GM18907 (cell line): ENCODE results near the gene HINT1.
A peak's percentile ranks its signal among the peaks of the same experiment; 100 is the strongest.
"Not testable (repeated sequence)": the region's sequence is repeated elsewhere in the genome, so short reads cannot be mapped to it uniquely, and the experiment has no call there.

Experiments used
- ATAC-seq: cut with Tn5 transposase; IDR thresholded peaks from one replicate; pipeline ENCODE4 v1.9.1; 2021; ENCODE audit warnings: mild to moderate bottlenecking, moderate library complexity; ENCODE audit not compliant: unreplicated experiment

Gene HINT1

DNA sequence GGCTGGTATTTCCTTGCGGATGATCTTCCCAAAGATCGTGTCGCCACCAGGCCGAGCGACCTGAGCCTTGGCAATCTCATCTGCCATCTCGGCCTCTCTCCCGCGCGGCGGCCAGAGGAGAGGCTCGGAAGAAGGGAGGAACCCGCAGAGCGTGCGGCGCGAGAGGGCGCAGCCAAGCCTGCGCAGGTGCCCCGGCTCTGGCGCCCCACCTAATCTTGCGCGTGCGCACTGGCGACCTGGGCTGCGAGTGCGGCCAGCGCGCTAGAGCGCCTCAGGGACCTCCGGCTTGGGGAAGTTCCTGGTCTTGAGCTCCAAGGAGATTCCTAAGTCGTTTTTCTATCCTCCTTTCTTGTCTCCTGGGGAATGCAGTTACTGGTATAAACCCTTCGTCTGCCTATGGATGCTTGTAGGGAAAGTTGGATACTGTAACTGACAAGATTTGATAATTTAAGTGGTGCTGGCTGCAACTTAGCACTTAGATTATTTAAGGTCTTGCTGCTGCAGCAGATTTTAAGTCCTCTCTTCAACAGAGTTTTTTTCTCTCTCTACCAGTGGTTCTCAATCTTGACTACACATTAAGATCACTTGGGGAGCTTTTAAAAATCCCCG is at the start of gene HINT1:
Gene HINT1 (minus strand): TSS at position 138 of the 609 bp plus-strand sequence. CDS start 51 bp downstream, at position 87.
- peak; percentile 87 for ATAC-seq

DNA sequence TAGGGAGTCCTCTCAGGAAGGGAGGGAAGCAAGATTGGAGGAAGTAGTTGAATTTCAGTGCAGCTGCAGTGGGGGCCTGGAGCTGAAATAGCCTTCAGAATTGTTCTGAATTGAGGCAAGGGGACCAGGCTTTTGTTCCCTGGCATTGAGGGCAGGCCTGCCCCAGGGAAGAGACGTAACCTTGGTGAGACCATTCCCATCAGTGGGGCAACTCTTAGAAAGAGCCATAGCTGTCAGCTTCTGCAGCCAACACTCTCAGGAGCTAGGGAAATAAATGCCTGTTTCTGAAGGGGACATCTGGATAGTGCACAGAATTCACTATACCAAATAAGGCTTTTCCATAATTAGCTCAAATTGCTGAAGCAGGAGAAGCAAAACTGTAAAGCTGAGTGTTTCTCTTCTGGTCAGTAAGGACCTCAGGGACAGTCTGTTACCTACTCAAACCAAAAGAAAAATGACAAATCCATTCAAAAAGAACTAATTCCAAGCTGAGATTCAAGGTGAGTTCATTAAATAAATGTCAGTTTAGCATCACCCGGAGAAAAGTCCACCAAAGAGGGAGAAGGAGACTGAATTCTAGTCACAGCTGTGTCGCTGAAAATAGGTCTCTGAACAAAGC is 49.7 kb upstream of the HINT1 start:
- no peak for ATAC-seq

DNA sequence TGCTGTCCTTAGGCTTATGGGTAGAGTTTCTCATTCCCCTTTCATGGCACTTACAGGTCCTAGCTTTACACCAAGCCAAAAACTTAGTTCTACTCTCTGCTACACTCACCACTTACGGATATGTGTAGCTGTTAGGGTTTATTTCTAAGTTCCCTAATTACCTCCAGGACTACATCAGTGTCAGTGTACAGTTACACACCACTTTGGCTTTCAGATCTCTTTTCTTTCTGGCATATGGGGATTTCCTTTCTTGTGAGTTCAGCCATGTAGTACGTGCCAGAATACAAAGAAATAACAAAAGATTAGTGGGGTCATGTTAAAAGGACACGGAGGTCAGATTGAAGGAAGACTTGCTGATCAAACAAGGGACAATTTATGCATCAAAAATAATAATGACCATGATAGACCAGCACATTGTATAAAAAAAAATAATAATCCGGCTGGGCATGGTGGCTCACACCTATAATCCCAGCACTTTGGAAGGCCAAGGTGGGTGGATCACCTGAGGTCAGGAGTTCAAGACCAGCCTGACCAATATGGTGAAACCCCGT is 47.5 kb upstream of the HINT1 start:
- ATAC-seq, result peak; percentile 44

- no peak for ATAC-seq
Measured at GRCh38 chr5:131211669-131212068, 46.6 kb upstream of the HINT1 start.

DNA sequence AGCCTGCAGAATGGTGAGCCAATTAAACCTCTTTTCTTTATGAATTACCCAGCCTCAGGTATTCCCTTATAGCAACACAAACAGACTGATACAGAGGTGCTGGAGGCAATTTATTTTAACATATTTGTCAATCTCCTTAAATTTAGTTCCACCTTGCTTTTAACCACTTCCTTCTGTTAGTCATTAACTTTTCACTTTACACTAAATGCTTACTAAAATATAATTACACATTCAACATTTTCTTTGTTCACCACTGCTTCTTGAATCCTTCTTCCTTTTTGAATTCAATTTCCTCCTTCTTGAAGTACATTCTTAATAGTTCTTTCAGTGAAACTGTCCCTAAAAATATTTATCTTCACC is 45.1 kb upstream of the HINT1 start:
- ATAC-seq, result no peak

GRCh38 chr5:131209506-131210150 is 44.6 kb upstream of the HINT1 start:
- ATAC-seq, result peak; percentile 88

GRCh38 chr5:131209175-131209505 is 44.1 kb upstream of the HINT1 start:
- ATAC-seq, result no peak

GRCh38 chr5:131206772-131207171 is 41.7 kb upstream of the HINT1 start:
- ATAC-seq, result no peak

DNA sequence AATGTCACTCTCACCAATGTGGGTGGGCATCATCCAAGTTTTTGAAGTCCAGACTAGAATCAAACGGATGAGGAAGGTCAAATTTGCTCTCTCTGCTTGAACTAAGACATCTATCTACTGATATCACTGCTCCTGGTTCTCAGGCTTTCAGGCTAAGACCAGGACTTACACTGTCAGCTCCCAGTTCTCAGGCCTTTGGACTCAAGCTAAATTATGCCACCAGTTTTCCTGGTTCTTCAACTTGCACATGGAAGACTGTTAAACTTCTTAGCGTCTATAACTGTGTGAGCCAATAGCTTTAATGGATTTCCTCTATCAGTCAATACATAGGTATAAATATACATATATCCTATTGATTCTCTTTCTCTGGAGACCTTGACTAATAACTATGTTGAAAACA is 41.0 kb upstream of the HINT1 start:
- no peak for ATAC-seq

- no peak for ATAC-seq
Measured at GRCh38 chr5:131204964-131205363, 39.9 kb upstream of the HINT1 start.

- ATAC-seq, result no peak
Measured at GRCh38 chr5:131200560-131200959, 35.5 kb upstream of the HINT1 start.

GRCh38 chr5:131198625-131199024 is 33.6 kb upstream of the HINT1 start:
- ATAC-seq, result no peak

DNA sequence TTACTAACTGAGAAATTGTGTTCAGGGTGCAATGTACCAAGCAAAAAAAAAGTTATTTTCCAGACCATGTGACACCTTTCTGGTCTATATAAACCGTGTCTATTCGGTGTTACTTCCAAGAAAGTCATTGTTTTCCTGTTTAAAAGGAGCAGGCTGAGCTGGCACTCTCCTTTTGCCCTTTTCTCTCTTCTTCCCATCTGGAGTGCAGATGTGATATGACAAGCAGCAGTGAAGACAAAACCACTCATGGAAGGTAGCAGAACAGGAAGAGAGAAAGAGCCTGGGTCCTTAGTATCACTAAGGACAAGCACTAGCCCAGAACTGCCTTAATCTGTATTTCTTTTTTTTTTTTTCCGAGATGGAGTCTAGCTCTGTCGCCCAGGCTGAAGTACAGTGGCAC is 31.3 kb upstream of the HINT1 start:
- no peak for ATAC-seq

GRCh38 chr5:131195696-131196095 is 30.6 kb upstream of the HINT1 start:
- no peak for ATAC-seq

- ATAC-seq, result no peak
Measured at GRCh38 chr5:131194725-131195124, 29.7 kb upstream of the HINT1 start.

- not testable (repeated sequence) for ATAC-seq
Measured at GRCh38 chr5:131193897-131194296, 28.8 kb upstream of the HINT1 start.

DNA sequence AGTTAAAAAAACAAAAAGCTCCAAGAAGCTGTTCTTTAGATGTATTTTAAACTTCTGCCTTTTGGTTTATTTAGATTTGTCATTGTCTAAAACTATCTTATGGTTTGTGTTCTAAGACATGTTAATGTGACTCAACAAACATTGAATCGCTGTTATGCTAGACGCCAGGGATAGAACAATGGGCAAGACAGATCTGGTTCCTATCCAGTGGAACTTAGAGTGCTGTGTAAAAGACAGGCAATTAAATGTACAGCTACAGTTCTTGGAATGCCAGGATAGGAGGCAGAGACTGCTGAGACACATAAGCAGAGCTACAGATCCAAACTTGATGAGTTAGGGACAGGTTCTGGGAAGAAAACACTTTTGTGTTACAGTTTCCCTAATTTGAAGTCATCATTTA is 28.1 kb upstream of the HINT1 start:
- no peak for ATAC-seq

- ATAC-seq, result no peak
Measured at GRCh38 chr5:131186561-131187256, 21.7 kb upstream of the HINT1 start.

GRCh38 chr5:131185523-131186104 is 20.6 kb upstream of the HINT1 start:
- no peak for ATAC-seq

DNA sequence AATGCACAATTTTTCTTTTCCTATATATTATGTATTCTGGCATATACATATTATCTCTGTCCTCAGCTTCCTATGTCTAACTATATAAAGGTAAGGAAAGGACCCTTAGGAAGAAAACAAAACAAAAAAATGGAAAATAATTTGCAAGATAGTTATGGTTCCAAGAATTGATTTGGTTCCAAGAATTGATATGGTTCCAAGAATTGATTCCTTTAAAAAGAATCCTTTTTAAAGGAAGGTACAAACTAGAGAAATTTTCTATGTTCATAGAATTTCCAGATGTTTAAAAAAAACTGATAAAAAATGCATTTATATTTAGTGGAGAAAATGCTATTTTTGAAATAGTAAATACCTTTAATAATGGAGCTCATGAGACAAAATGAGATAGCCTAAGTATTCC is 17.8 kb upstream of the HINT1 start:
- no peak for ATAC-seq

DNA sequence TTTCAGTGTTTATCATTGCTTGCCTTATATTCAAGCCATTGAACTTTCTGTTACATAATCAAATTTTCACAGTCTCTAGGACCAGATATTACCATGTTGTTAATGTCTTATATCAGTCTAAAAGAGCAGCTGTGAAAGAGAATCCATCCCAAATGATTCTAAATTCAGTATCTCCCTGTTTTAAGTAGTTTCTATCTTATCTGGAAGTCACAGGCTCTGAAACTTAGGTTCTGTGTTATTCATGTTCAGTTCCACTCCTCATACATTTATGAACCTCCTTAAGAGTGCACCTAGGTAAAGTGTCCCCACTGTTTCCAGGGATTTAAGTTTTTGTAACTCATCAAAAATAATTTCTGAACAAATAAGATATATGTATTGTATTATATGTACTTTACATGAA is 15.4 kb upstream of the HINT1 start:
- ATAC-seq, result no peak
